OCI-LY3 (cell line): ENCODE measurements around the gene SRPK1.

Source experiments
- EZH2phosphoT487 ChIP-seq: fragments of 200-600 bp; shearing (Covaris generic); IDR thresholded peaks from 2 replicates; pipeline ENCODE4 v1.6.1; 2018; ENCODE audit warnings: antibody characterized with exemption, mixed run types, low read depth
- TF ChIP-seq, protein P1 (sequence below): fragments of 200-600, 300-600 bp; sonication (generic); IDR thresholded peaks from 2 replicates; pipeline ENCODE4 v1.5.1; 2014; ENCODE audit warnings: antibody characterized with exemption, low read length, low read depth

DNA sequence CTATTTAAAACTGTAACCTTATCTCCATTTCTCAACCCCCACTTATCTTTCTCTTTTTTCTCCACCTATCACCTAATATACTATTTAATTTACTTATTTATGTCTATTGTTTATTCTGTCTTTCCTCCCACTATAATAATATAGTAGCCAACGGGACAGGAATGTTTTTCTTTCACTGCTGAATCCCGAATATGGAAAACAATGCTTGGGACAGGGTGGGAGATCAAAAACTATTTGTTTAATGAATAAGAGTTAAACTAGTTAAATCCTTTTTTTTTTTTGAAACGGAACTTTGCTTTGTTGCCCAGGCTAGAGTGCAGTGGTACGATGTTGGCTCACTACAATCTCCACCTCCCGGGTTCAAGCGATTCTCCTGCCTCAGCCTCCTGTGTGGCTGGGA is 6.4 kb downstream of the SRPK1 start:
- TF ChIP-seq, protein P1, sequence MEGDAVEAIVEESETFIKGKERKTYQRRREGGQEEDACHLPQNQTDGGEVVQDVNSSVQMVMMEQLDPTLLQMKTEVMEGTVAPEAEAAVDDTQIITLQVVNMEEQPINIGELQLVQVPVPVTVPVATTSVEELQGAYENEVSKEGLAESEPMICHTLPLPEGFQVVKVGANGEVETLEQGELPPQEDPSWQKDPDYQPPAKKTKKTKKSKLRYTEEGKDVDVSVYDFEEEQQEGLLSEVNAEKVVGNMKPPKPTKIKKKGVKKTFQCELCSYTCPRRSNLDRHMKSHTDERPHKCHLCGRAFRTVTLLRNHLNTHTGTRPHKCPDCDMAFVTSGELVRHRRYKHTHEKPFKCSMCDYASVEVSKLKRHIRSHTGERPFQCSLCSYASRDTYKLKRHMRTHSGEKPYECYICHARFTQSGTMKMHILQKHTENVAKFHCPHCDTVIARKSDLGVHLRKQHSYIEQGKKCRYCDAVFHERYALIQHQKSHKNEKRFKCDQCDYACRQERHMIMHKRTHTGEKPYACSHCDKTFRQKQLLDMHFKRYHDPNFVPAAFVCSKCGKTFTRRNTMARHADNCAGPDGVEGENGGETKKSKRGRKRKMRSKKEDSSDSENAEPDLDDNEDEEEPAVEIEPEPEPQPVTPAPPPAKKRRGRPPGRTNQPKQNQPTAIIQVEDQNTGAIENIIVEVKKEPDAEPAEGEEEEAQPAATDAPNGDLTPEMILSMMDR = no peak
- TF ChIP-seq EZH2phosphoT487 = no peak
